Measurements from ENCODE around the gene MRI1. TPM values are rescaled to one million over a fixed set of nuclear protein-coding genes. Genes with fewer than 3 reads are reported as not detected.
A peak's percentile ranks its signal among the peaks of the same experiment; 100 is the strongest.

The MRI1 gene
- total and polyA plus RNA-seq, 2 donors (not counting 1 experiment from before 2014, with no cell fraction given), result 75.5 to 118 TPM

GRCh38 chr19:13727798-13728197 lies 36.5 kb upstream of the MRI1 start:
- H4K20me1 ChIP-seq (ENCODE audit: control insufficient read depth, insufficient read depth, low read length, poor library complexity, severe bottlenecking), result no peaks in the 10 kb centered on the region
- peaks cover 6 to 22% of the 10 kb centered on the region in 2 donors for H3K4me1 ChIP-seq (ENCODE audit: control insufficient read depth in 2 of 2, insufficient read depth in 2 of 2, low read length in 2 of 2)
- H3K36me3 ChIP-seq (replicated peaks in 1 of 2; ENCODE audit: control extremely low read depth in 1 of 2, control insufficient read depth in 1 of 2, extremely low read depth in 1 of 2, insufficient read depth in 2 of 2, low read length in 1 of 2), result no peaks in the 10 kb centered on the region
- no peak for ATAC-seq (ENCODE audit: low read depth)
- Mint-ChIP-seq H3K4me1 (peaks cover 19% of the 10 kb centered on the region), H3K27ac (no peak overlapping the region), H3K27me3 (peaks cover 4% of the 10 kb centered on the region), H3K4me3 (no peak overlapping the region), H3K9me3 (ENCODE audit: insufficient read depth) (no peaks in the 10 kb centered on the region)
- H3K27me3 ChIP-seq (replicated peaks in 1 of 4; ENCODE audit: control extremely low read depth in 1 of 4, control insufficient read depth in 3 of 4, insufficient read depth in 4 of 4, low read length in 3 of 4), result no peaks in the 10 kb centered on the region
- H3K79me2 ChIP-seq (ENCODE audit: control insufficient read depth, insufficient read depth, low read length), result peaks cover 3% of the 10 kb centered on the region
- ChIA-PET CTCF (no interaction called here), POLR2A (interaction anchor here (0.6 kb wide), 1 partner anchor 1630 kb away, joined by 8 read pairs; no protein-coding TSS in a partner anchor)
- H2AFZ ChIP-seq (ENCODE audit: insufficient read depth, low read depth, low read length, poor library complexity, severe bottlenecking), result no peak overlapping the region
- H3K27ac ChIP-seq (ENCODE audit: low read length in 2 of 2), result no peak overlapping the region
- H3K9me3 ChIP-seq (ENCODE audit: control extremely low read depth in 1 of 3, control insufficient read depth in 2 of 3, insufficient read depth in 1 of 3, low read length in 2 of 3), result no peaks in the 10 kb centered on the region
- DNase-seq, result no peak
- TF ChIP-seq CTCF (IDR thresholded peaks at IDR 0.05), result no peak
- TF ChIP-seq EZH2 (IDR thresholded peaks at IDR 0.05; ENCODE audit: borderline replicate concordance, insufficient read depth, low read depth, low read length, poor library complexity, severe bottlenecking), result no peak
- intact Hi-C loops (cut with micrococcal nuclease), result no loop called here
- 89% methylated on average over 6 of the region's 8 CpGs for WGBS (ENCODE audit: insufficient coverage)
- H3K4me3 ChIP-seq (ENCODE audit: control extremely low read depth in 1 of 5, extremely low read depth in 1 of 5, insufficient read depth in 1 of 5, low read depth in 2 of 5, low read length in 4 of 5), result no peak overlapping the region
- no peak overlapping the region for H3K4me2 ChIP-seq (replicated peaks; ENCODE audit: low read depth, low read length, poor library complexity, severe bottlenecking)
- H3K9ac ChIP-seq (ENCODE audit: low read length), result no peak overlapping the region

GRCh38 chr19:13729859-13730258 lies 34.5 kb upstream of the MRI1 start:
- peak overlapping the region; percentile 94 for H3K4me3 Mint-ChIP-seq
- CTCF ChIA-PET, result interaction anchor here (0.6 to 1.6 kb wide), 5 partner anchors 51 to 844 kb away, joined by 3 to 4 read pairs (median 3); partner anchors contain the start of gene NDUFB7
- ATAC-seq (ENCODE audit: low read depth) (no peak), DNase-seq (no peak)
- Histone ChIP-seq H4K20me1 (ENCODE audit: control insufficient read depth, insufficient read depth, low read length, poor library complexity, severe bottlenecking) (no peaks in the 10 kb centered on the region), H2AFZ (ENCODE audit: insufficient read depth, low read depth, low read length, poor library complexity, severe bottlenecking) (peak overlapping the region; percentile 39), H3K4me1 (ENCODE audit: control insufficient read depth in 2 of 2, insufficient read depth in 2 of 2, low read length in 2 of 2) (peaks cover 6 to 22% of the 10 kb centered on the region in 2 donors), H3K4me2 (replicated peaks; ENCODE audit: low read depth, low read length, poor library complexity, severe bottlenecking) (no peak overlapping the region), H3K9me3 (ENCODE audit: control extremely low read depth in 1 of 3, control insufficient read depth in 2 of 3, insufficient read depth in 1 of 3, low read length in 2 of 3) (no peaks in the 10 kb centered on the region), H3K36me3 (replicated peaks in 1 of 2; ENCODE audit: control extremely low read depth in 1 of 2, control insufficient read depth in 1 of 2, extremely low read depth in 1 of 2, insufficient read depth in 2 of 2, low read length in 1 of 2) (no peaks in the 10 kb centered on the region), H3K79me2 (ENCODE audit: control insufficient read depth, insufficient read depth, low read length) (peaks cover 3% of the 10 kb centered on the region), H3K9ac (ENCODE audit: low read length) (no peak overlapping the region), H3K27me3 (replicated peaks in 1 of 4; ENCODE audit: control extremely low read depth in 1 of 4, control insufficient read depth in 3 of 4, insufficient read depth in 4 of 4, low read length in 3 of 4) (no peaks in the 10 kb centered on the region), H3K27ac (ENCODE audit: low read length in 2 of 2) (no peak overlapping the region), H3K4me3 (ENCODE audit: control extremely low read depth in 1 of 5, extremely low read depth in 1 of 5, insufficient read depth in 1 of 5, low read depth in 2 of 5, low read length in 4 of 5) (no peak overlapping the region)
- no peaks in the 10 kb centered on the region for H3K9me3 Mint-ChIP-seq (ENCODE audit: insufficient read depth)
- no CpG with 5 or more reads among the region's 2 CpGs for WGBS (ENCODE audit: insufficient coverage)
- intact Hi-C loops (cut with micrococcal nuclease), result no loop called here
- H3K27ac Mint-ChIP-seq, result no peak overlapping the region
- POLR2A ChIA-PET, result no interaction called here
- peaks cover 1% of the 10 kb centered on the region for H3K27me3 Mint-ChIP-seq
- no peak for TF ChIP-seq CTCF (IDR thresholded peaks at IDR 0.05)
- TF ChIP-seq EZH2 (IDR thresholded peaks at IDR 0.05; ENCODE audit: borderline replicate concordance, insufficient read depth, low read depth, low read length, poor library complexity, severe bottlenecking), result no peak
- peaks cover 19% of the 10 kb centered on the region for H3K4me1 Mint-ChIP-seq

Measured in B cell (primary cell).